ENCODE data around the gene PCCA. TPM values are rescaled to one million over a fixed set of nuclear protein-coding genes. Genes with fewer than 3 reads are reported as not detected.

PCCA gene
- total and polyA plus RNA-seq, 2 experiments from 2014 or later, result 41.9 to 46.6 TPM

- ATAC-seq (no peak), DNase-seq (ENCODE audit: low spot score) (no peak)
- peaks cover 82% of the 10 kb centered on the region for H3K4me1 Mint-ChIP-seq
- peaks cover 60% of the 10 kb centered on the region for H3K4me1 ChIP-seq (ENCODE audit: insufficient read depth)
- no peak overlapping the region for H3K4me2 ChIP-seq
- no peaks in the 10 kb centered on the region for H4K20me1 ChIP-seq (replicated peaks; ENCODE audit: insufficient read depth)
- H3K36me3 Mint-ChIP-seq (ENCODE audit: low read depth), result no peaks in the 10 kb centered on the region; the same call in 2 of the 3 replicates
- no peaks in the 10 kb centered on the region for H3K9me2 ChIP-seq (ENCODE audit: insufficient read depth)
- no peak overlapping the region for H2AFZ ChIP-seq
- H3K4me3 ChIP-seq, result no peak overlapping the region
- H3K27ac ChIP-seq (ENCODE audit: low read depth), result no peak overlapping the region
- no peaks in the 10 kb centered on the region for H3K79me2 ChIP-seq (replicated peaks; ENCODE audit: insufficient read depth)
- no peak overlapping the region for H3K27ac Mint-ChIP-seq
- no peaks in the 10 kb centered on the region for H3K27me3 ChIP-seq (ENCODE audit: insufficient read depth)
- H3K27me3 Mint-ChIP-seq (ENCODE audit: insufficient read depth, low read depth, poor library complexity), result no peaks in the 10 kb centered on the region
- H3K36me3 ChIP-seq (ENCODE audit: insufficient read depth), result no peaks in the 10 kb centered on the region
- no peaks in the 10 kb centered on the region for H3K9me3 Mint-ChIP-seq
- no peak overlapping the region for H3K4me3 Mint-ChIP-seq
- H3F3A ChIP-seq (replicated peaks; ENCODE audit: low read depth), result no peaks in the 10 kb centered on the region; the same call in 1 of the 2 replicates
- peak in 1 of 2 experiments; percentile 19; a peak in 1 of 4 replicates for TF ChIP-seq CTCF (conservative IDR thresholded peaks at IDR 0.05; ENCODE audit: low read depth in 2 of 2)
- TF ChIP-seq ZNF462 (CRISPR knock-in tag; IDR thresholded peaks at IDR 0.05), result no peak
These were observed 423.5 kb downstream of the PCCA start for GRCh38 chr13:100512422-100512821.

DNA sequence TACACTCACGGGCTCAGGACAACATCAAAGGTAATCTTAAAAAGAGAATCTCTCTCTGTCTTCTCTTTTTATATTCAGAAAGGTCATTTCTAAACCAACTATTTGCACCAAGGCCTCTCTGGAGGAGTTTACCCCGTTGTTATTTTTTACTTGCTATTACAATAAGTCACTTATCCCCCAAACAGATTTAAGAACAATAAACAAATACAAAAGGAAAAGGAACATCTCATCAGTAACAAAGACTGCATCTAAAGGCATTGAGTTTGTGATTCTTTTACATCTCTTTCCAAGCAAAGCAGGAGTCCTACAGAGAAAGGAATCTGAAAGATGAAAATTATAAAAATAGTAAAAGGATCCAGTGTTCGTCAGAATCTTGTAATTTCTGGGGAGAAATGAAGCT, 424.3 kb downstream of the PCCA start:
- H3K27ac Mint-ChIP-seq, result 0 out of 2 replicates have a peak overlapping the region, but pooled peaks have one; percentile 33
- no peak overlapping the region for H2AFZ ChIP-seq
- peaks cover 84% of the 10 kb centered on the region for H3K4me1 Mint-ChIP-seq
- no peaks in the 10 kb centered on the region; the same call in 1 of the 2 replicates for H3F3A ChIP-seq (replicated peaks; ENCODE audit: low read depth)
- H3K4me1 ChIP-seq (ENCODE audit: insufficient read depth), result peaks cover 63% of the 10 kb centered on the region
- no peaks in the 10 kb centered on the region for H4K20me1 ChIP-seq (replicated peaks; ENCODE audit: insufficient read depth)
- no peaks in the 10 kb centered on the region for H3K9me3 Mint-ChIP-seq
- H3K36me3 Mint-ChIP-seq (ENCODE audit: low read depth), result no peaks in the 10 kb centered on the region; the same call in 2 of the 3 replicates
- H3K27ac ChIP-seq (ENCODE audit: low read depth), result peak overlapping the region; percentile 47
- no peak for DNase-seq (ENCODE audit: low spot score)
- H3K27me3 ChIP-seq (ENCODE audit: insufficient read depth), result no peaks in the 10 kb centered on the region
- no peaks in the 10 kb centered on the region for H3K27me3 Mint-ChIP-seq (ENCODE audit: insufficient read depth, low read depth, poor library complexity)
- ATAC-seq, result no peak
- no peaks in the 10 kb centered on the region for H3K36me3 ChIP-seq (ENCODE audit: insufficient read depth)
- no peaks in the 10 kb centered on the region for H3K79me2 ChIP-seq (replicated peaks; ENCODE audit: insufficient read depth)
- no peaks in the 10 kb centered on the region for H3K9me2 ChIP-seq (ENCODE audit: insufficient read depth)
- no peak overlapping the region for H3K4me3 Mint-ChIP-seq
- no peak overlapping the region for H3K4me3 ChIP-seq
- H3K4me2 ChIP-seq, result 0 out of 2 replicates have a peak overlapping the region, but pooled peaks have one; percentile 16
- TF ChIP-seq NANOG (IDR thresholded peaks at IDR 0.05; ENCODE audit: borderline replicate concordance) (no peak), JUNB (IDR thresholded peaks at IDR 0.05; ENCODE audit: unreplicated experiment) (no peak), ZNF114 (CRISPR knock-in tag; IDR thresholded peaks at IDR 0.05) (no peak)
- TF ChIP-seq, protein P1, sequence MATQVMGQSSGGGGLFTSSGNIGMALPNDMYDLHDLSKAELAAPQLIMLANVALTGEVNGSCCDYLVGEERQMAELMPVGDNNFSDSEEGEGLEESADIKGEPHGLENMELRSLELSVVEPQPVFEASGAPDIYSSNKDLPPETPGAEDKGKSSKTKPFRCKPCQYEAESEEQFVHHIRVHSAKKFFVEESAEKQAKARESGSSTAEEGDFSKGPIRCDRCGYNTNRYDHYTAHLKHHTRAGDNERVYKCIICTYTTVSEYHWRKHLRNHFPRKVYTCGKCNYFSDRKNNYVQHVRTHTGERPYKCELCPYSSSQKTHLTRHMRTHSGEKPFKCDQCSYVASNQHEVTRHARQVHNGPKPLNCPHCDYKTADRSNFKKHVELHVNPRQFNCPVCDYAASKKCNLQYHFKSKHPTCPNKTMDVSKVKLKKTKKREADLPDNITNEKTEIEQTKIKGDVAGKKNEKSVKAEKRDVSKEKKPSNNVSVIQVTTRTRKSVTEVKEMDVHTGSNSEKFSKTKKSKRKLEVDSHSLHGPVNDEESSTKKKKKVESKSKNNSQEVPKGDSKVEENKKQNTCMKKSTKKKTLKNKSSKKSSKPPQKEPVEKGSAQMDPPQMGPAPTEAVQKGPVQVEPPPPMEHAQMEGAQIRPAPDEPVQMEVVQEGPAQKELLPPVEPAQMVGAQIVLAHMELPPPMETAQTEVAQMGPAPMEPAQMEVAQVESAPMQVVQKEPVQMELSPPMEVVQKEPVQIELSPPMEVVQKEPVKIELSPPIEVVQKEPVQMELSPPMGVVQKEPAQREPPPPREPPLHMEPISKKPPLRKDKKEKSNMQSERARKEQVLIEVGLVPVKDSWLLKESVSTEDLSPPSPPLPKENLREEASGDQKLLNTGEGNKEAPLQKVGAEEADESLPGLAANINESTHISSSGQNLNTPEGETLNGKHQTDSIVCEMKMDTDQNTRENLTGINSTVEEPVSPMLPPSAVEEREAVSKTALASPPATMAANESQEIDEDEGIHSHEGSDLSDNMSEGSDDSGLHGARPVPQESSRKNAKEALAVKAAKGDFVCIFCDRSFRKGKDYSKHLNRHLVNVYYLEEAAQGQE (IDR thresholded peaks at IDR 0.05; ENCODE audit: unreplicated experiment), result no peak

Measured in GM23338 (cell line).